ENCODE measurements around the gene DGKH. TPM values are rescaled to one million over a fixed set of nuclear protein-coding genes. Genes with fewer than 3 reads are reported as not detected.
A peak's percentile ranks its signal among the peaks of the same experiment; 100 is the strongest.

The DGKH gene
- total RNA-seq, 1 experiment from 2014 or later, result 3.3 TPM

- no peak for DNase-seq (ENCODE audit: low spot score)
Observed at GRCh38 chr13:42228527-42228926, 180.1 kb downstream of the DGKH start.

- no peak for DNase-seq (ENCODE audit: low spot score)
Observed at GRCh38 chr13:42229287-42229686, 180.8 kb downstream of the DGKH start.

GRCh38 chr13:42232671-42233070, 184.2 kb downstream of the DGKH start:
- no peak for DNase-seq (ENCODE audit: low spot score)

- DNase-seq (ENCODE audit: low spot score), result no peak
Observed at GRCh38 chr13:42233726-42234125, 185.3 kb downstream of the DGKH start.

GRCh38 chr13:42239161-42239560, 190.7 kb downstream of the DGKH start:
- DNase-seq (ENCODE audit: low spot score), result no peak

GRCh38 chr13:42239644-42240043, 191.2 kb downstream of the DGKH start:
- no peak for DNase-seq (ENCODE audit: low spot score)

GRCh38 chr13:42246541-42246940, 198.1 kb downstream of the DGKH start:
- no peak for DNase-seq (ENCODE audit: low spot score)

GRCh38 chr13:42247883-42248282, 199.4 kb downstream of the DGKH start:
- DNase-seq (ENCODE audit: low spot score), result no peak

- DNase-seq (ENCODE audit: low spot score), result no peak
Observed at GRCh38 chr13:42255886-42256285, 207.4 kb downstream of the DGKH start.

GRCh38 chr13:42258747-42259146, 210.3 kb downstream of the DGKH start:
- no peak for DNase-seq (ENCODE audit: low spot score)

GRCh38 chr13:42259515-42259914, 211.1 kb downstream of the DGKH start:
- no peak for DNase-seq (ENCODE audit: low spot score)

- DNase-seq (ENCODE audit: low spot score), result no peak
Observed at GRCh38 chr13:42260903-42261654, 212.6 kb downstream of the DGKH start.

GRCh38 chr13:42266473-42266872, 218.0 kb downstream of the DGKH start:
- no peak for DNase-seq (ENCODE audit: low spot score)

GRCh38 chr13:42270160-42270856, 221.9 kb downstream of the DGKH start:
- no peak for DNase-seq (ENCODE audit: low spot score)

GRCh38 chr13:42270857-42271215, 222.4 kb downstream of the DGKH start:
- no peak for DNase-seq (ENCODE audit: low spot score)

GRCh38 chr13:42271337-42272114, 223.1 kb downstream of the DGKH start:
- peak; percentile 93 for DNase-seq (ENCODE audit: low spot score)

GRCh38 chr13:42272115-42272803, 223.8 kb downstream of the DGKH start, which contains the start of gene AKAP11:
Gene AKAP11 (plus strand): TSS chr13:42272152. CDS start chr13:42286349, 14,197 bp downstream.
- peak; percentile 5 for DNase-seq (ENCODE audit: low spot score)

- no peak for DNase-seq (ENCODE audit: low spot score)
Observed at GRCh38 chr13:42272804-42273175, 224.3 kb downstream of the DGKH start.

GRCh38 chr13:42274386-42275097, 226.1 kb downstream of the DGKH start:
- no peak for DNase-seq (ENCODE audit: low spot score)

GRCh38 chr13:42275098-42275471, 226.6 kb downstream of the DGKH start:
- DNase-seq (ENCODE audit: low spot score), result no peak

GRCh38 chr13:42275506-42275905, 227.1 kb downstream of the DGKH start:
- no peak for DNase-seq (ENCODE audit: low spot score)
